Gastrocnemius medialis (tissue), 4 donors: ENCODE data around the gene ZNF181. TPM values are rescaled to one million over a fixed set of nuclear protein-coding genes. Genes with fewer than 3 reads are reported as not detected.

Experiments used
- ATAC-seq, 2 donors: fragments of 150-250 bp; one replicate each; pipeline ENCODE4 v1.9.1; 2016
- DNase-seq, 2 donors: peaks; one replicate each; pipeline ENCODE4 v3.0.0-alpha.2; 2019
- H3K27ac ChIP-seq, 4 donors: fragments of 200-600 bp; sonication (generic); 1 replicate in 1 of 4; 2 replicates in 3 of 4; pipeline ENCODE4 v1.5.1; 2016 to 2018; ENCODE audit warnings: mild to moderate bottlenecking in 2 of 4, moderate library complexity in 1 of 4
- H3K27me3 ChIP-seq, 3 donors: fragments of 200-600 bp; sonication (generic) in 2 of 3; 1 replicate in 1 of 3; 2 replicates in 2 of 3; pipeline versions ENCODE4 v1.5.1 to v1.6.0; 2016 to 2019; ENCODE audit warnings: mild to moderate bottlenecking in 1 of 3, moderate library complexity in 1 of 3
- H3K36me3 ChIP-seq, 2 donors: fragments of 200-600 bp; sonication (generic) in 1 of 2; one replicate each; pipeline ENCODE4 v1.5.1; 2017 to 2018
- H3K4me1 ChIP-seq, 2 donors: fragments of 200-600 bp; sonication (generic) in 1 of 2; one replicate each; pipeline ENCODE4 v1.5.1; 2016 to 2017; ENCODE audit warnings: mild to moderate bottlenecking in 2 of 2
- H3K4me3 ChIP-seq, 4 donors: fragments of 200-600 bp; sonication (generic) in 3 of 4; 1 replicate in 1 of 4; 2 replicates in 3 of 4; pipeline ENCODE4 v1.5.1; 2016 to 2019; ENCODE audit warnings: mild to moderate bottlenecking in 2 of 4
- H3K9me3 ChIP-seq, 3 donors: fragments of 200-600 bp; sonication (generic) in 2 of 3; 1 replicate in 1 of 3; 2 replicates in 2 of 3; pipeline ENCODE4 v1.5.1; 2016 to 2019
- POLR2A ChIP-seq, 2 donors: fragments of 450-650 bp; IDR thresholded peaks; one replicate each; pipeline ENCODE4 v1.6.1; 2017; ENCODE audit warnings: antibody characterized with exemption in 2 of 2, mild to moderate bottlenecking in 2 of 2, moderate library complexity in 2 of 2
- in situ Hi-C, 4 donors: fragments of 200-750 bp; cut with MboI; loops; one replicate each; pipeline versions ENCODE4 v1.15.0 to v1.8.0; 2017; ENCODE audit warnings: low sequenced_read_pairs in 4 of 4
- intact Hi-C: fragments of 100-400 bp; cut with DNase I; formaldehyde crosslinking; loops from one replicate; pipeline ENCODE4 v1.15.1; 2023; ENCODE audit warnings: low total_unique reads
- total RNA-seq, 4 donors: library from RNA; depleted of rRNA; stranded (reverse); fragments of >200 nt; gene quantifications; one replicate each; pipeline versions ENCODE4 v1.1.0 to v1.2.3, GENCODE V29; 2016
- TF ChIP-seq, protein P1 (sequence below), 5 experiments: fragments of 450-650 bp in 3 of 5; fragments of 200-600 bp in 2 of 5; sonication (generic) in 2 of 5; IDR thresholded peaks in 4 of 5; conservative IDR thresholded peaks in 1 of 5; 1 replicate in 4 of 5; 2 replicates in 1 of 5; pipeline ENCODE4 v1.5.1; 2016 to 2019; ENCODE audit warnings: antibody characterized with exemption in 5 of 5, mild to moderate bottlenecking in 3 of 5, moderate library complexity in 3 of 5

Gene ZNF181
- total RNA-seq, 4 donors from 2014 or later = 27.3 to 77.9 (median 49.3) TPM

DNA sequence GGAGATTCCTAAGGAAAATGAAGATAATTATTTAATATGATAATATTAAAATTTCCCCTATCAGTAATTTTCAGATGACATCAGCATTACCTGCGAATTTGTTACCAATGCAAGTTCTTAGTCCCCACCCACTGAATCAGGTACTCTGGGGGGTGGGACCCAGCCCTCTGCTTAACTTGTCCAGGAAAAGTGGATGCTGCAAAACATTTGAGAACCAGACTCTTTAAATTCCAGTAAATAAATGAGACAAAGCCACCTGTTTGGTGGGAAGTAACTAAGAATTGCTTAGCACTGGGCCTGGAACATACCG lies 39.5 kb downstream of the ZNF181 start:
- in situ Hi-C loops = no loop called here
- TF ChIP-seq POLR2A (IDR thresholded peaks at IDR 0.05) = no peak
- TF ChIP-seq, protein P1, sequence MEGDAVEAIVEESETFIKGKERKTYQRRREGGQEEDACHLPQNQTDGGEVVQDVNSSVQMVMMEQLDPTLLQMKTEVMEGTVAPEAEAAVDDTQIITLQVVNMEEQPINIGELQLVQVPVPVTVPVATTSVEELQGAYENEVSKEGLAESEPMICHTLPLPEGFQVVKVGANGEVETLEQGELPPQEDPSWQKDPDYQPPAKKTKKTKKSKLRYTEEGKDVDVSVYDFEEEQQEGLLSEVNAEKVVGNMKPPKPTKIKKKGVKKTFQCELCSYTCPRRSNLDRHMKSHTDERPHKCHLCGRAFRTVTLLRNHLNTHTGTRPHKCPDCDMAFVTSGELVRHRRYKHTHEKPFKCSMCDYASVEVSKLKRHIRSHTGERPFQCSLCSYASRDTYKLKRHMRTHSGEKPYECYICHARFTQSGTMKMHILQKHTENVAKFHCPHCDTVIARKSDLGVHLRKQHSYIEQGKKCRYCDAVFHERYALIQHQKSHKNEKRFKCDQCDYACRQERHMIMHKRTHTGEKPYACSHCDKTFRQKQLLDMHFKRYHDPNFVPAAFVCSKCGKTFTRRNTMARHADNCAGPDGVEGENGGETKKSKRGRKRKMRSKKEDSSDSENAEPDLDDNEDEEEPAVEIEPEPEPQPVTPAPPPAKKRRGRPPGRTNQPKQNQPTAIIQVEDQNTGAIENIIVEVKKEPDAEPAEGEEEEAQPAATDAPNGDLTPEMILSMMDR (IDR thresholded peaks at IDR 0.05 in 4 of 5, conservative IDR thresholded peaks at IDR 0.05 in 1 of 5) = no peak
- Histone ChIP-seq H3K27ac (peak overlapping the region; percentile 75 to 88 (median 82)), H3K4me3 (peak overlapping the region; percentile 72 to 97 (median 87)), H3K4me1 (peaks cover 6 to 9% of the 10 kb centered on the region in 2 donors), H3K36me3 (peaks cover 0 to 13% of the 10 kb centered on the region in 2 donors), H3K9me3 (no peaks in the 10 kb centered on the region), H3K27me3 (peaks cover 0 to 3% (median 0%) of the 10 kb centered on the region in 3 donors)
- intact Hi-C loops = loop anchor here (1.0 to 2.0 kb wide), 2 partner anchors 39 to 97 kb away; partner anchors contain the start of genes SCGB2B2, ZNF181 and ZNF302
- no peak for ATAC-seq
- DNase-seq = no peak

DNA sequence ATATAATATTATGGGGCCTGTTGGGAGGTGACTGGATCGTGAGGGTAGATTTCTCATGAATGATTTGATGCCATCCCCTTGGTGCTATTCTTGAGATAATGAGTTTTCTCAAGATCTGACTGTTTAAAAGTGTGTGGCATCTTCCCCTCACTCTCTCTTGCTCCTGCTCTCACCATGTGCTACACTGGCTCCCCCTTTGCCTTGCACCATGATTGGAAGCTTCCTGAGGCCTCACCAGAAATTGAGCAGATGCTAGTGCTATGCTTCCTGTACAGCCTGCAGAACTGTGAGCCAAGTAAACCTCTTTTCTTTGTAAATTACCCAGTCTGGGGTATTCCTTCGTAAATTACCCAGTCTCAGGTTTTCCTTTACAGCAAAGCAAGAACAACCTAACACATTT lies 40.8 kb downstream of the ZNF181 start:
- Histone ChIP-seq H3K27me3 (peaks cover 0 to 3% (median 0%) of the 10 kb centered on the region in 3 donors), H3K9me3 (no peaks in the 10 kb centered on the region), H3K36me3 (no peaks in the 10 kb centered on the region), H3K4me1 (peaks cover 6 to 9% of the 10 kb centered on the region in 2 donors), H3K4me3 (no peak overlapping the region), H3K27ac (no peak overlapping the region)
- no peak for ATAC-seq
- intact Hi-C loops (no loop called here), in situ Hi-C loops (no loop called here)
- TF ChIP-seq, protein P1 (IDR thresholded peaks at IDR 0.05 in 4 of 5, conservative IDR thresholded peaks at IDR 0.05 in 1 of 5) = no peak
- no peak for TF ChIP-seq POLR2A (IDR thresholded peaks at IDR 0.05)
- DNase-seq = no peak

DNA sequence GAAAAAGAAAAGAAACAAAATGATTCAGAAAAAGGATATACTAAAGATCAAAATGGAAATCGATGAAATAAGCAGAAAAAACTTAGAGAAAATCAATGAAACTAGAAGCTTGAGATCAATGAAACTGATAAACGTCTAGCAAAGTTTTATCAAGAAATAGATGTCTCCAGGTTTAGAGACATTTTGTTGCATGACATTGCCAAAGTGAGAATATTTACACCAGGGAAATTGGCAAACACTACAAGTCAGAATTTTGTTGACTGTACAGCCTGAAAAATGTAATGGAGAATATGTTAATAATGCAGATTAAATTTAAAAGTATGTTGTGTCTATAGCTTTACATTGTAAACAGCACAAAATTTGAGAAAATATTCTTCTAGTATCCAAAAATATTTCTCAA lies 44.3 kb downstream of the ZNF181 start:
- no peak overlapping the region for H3K27ac ChIP-seq
- DNase-seq (no peak), ATAC-seq (no peak)
- H3K9me3 ChIP-seq = no peaks in the 10 kb centered on the region
- no peak overlapping the region for H3K4me3 ChIP-seq
- in situ Hi-C loops = no loop called here
- no peaks in the 10 kb centered on the region for H3K36me3 ChIP-seq
- TF ChIP-seq POLR2A (IDR thresholded peaks at IDR 0.05) = no peak
- TF ChIP-seq, protein P1 (IDR thresholded peaks at IDR 0.05 in 4 of 5, conservative IDR thresholded peaks at IDR 0.05 in 1 of 5) = no peak
- intact Hi-C loops = no loop called here
- no peaks in the 10 kb centered on the region for H3K4me1 ChIP-seq
- H3K27me3 ChIP-seq = peaks cover 0 to 3% (median 0%) of the 10 kb centered on the region in 3 donors

DNA sequence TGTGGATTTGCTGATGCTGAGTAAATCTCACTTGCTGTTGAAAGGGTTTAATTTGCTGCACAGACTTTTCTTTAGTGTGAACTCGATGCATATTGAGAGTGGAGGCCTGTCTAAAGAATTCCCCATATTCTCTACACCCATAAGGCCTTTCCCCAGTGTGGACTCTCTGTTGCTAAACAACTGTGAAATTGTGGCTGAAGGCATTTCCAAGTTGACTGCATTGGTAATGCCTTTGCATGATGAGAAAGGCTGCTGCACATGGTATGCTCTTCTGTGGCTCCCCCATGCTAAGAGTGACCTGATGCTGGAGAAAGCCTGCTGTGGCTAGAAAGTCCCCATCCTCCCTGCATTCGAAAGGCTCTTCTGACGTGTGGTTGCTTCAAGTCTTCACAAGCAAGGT lies 45.6 kb downstream of the ZNF181 start:
- in situ Hi-C loops = no loop called here

More for the DNA sequence above, 45.6 kb downstream of the ZNF181 start:
- DNase-seq (no peak), ATAC-seq (no peak)
- Histone ChIP-seq H3K27me3 (peaks cover 0 to 3% (median 0%) of the 10 kb centered on the region in 3 donors), H3K27ac (no peak overlapping the region), H3K36me3 (no peaks in the 10 kb centered on the region), H3K9me3 (no peaks in the 10 kb centered on the region), H3K4me3 (no peak overlapping the region), H3K4me1 (no peaks in the 10 kb centered on the region)
- no peak for TF ChIP-seq POLR2A (IDR thresholded peaks at IDR 0.05)
- TF ChIP-seq, protein P1 (IDR thresholded peaks at IDR 0.05 in 4 of 5, conservative IDR thresholded peaks at IDR 0.05 in 1 of 5) = no peak
- intact Hi-C loops = no loop called here
